ENCODE results near the gene PRCD.

GRCh38 chr17:76537288-76537577, 2.6 kb upstream of the PRCD start:
- no peak for TF ChIP-seq CTCF (IDR thresholded peaks at IDR 0.05)
- TF ChIP-seq ZFX (IDR thresholded peaks at IDR 0.05; ENCODE audit: borderline replicate concordance), result no peak

All from 22Rv1 (cell line).